Raji (cell line): ENCODE results near the gene SYMPK.

Experiments
- POLR2A ChIP-seq: IDR thresholded peaks from 2 replicates; pipeline ENCODE4 v1.6.1; 2011; ENCODE audit warnings: low read depth, low read length, control low read depth; ENCODE audit not compliant: insufficient read depth

SYMPK gene

DNA sequence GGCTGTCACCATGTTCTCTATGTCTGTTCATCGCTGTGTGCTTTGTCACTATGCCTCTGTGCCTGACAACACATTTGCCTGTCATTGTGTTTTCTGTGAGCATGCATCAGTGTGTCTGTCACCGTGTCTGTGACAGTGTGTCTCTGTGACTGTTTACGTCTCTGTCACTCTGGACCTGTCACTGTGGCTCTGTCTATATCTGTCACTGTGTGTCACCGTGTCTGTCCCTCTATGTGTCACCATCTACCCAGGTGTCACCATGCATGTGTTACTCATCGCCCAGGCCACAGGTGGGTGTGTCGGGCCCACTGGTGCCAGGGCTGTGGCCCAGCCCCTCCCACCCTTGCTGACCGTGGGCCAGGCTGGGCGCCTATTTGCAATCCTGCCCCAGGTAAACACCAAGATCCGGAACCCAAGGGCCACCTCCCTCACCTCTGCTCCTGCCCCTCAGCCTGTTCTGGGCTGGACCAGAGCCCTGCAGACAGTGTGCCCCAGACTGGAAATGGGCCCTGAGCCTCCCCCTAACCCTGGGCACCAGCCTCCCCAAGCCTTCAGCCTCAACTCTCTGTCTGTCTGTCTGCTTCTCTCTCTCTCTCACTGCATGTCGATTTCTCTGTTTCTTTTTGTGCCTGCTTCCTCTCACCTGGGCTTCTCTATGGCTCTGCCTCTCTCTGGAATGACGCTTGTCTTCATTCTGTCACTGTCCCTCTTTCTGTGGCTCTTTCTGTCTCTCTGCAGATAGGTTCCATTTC is 15.3 kb upstream of the SYMPK start:
- no peak for TF ChIP-seq POLR2A

GRCh38 chr19:45876411-45877197 is 13.7 kb upstream of the SYMPK start:
- TF ChIP-seq POLR2A, result no peak

GRCh38 chr19:45876161-45876410 is 13.1 kb upstream of the SYMPK start:
- TF ChIP-seq POLR2A, result no peak

DNA sequence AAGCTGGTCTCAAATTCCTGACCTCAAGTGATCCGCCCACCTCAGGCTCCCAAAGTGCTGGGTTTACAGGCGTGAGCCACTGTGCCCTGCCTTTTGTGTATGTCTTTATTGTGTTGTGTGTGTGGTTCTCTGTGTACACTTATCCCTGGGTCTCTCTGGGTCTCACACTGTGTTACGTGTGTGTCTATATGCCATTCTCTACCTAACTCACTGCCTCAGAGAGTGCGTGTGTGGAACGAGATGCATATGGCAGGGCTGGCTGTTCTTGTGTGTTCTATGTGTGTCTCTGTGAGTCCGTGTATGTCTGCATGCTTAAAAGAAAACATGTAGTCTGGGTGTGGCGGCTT is 11.6 kb upstream of the SYMPK start:
- no peak for TF ChIP-seq POLR2A

GRCh38 chr19:45873219-45873772 is 10.3 kb upstream of the SYMPK start:
- TF ChIP-seq POLR2A, result no peak

DNA sequence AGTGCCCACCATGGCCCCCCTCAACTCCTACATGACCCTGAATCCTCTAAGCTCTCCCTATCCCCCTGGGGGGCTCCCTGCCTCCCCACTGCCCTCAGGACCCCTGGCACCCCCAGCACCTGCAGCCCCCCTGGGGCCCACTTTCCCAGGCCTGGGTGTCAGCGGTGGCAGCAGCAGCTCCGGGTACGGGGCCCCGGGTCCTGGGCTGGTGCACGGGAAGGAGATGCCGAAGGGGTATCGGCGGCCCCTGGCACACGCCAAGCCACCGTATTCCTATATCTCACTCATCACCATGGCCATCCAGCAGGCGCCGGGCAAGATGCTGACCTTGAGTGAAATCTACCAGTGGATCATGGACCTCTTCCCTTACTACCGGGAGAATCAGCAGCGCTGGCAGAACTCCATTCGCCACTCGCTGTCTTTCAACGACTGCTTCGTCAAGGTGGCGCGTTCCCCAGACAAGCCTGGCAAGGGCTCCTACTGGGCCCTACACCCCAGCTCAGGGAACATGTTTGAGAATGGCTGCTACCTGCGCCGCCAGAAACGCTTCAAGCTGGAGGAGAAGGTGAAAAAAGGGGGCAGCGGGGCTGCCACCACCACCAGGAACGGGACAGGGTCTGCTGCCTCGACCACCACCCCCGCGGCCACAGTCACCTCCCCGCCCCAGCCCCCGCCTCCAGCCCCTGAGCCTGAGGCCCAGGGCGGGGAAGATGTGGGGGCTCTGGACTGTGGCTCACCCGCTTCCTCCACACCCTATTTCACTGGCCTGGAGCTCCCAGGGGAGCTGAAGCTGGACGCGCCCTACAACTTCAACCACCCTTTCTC is 9.4 kb upstream of the SYMPK start:
- no peak for TF ChIP-seq POLR2A

DNA sequence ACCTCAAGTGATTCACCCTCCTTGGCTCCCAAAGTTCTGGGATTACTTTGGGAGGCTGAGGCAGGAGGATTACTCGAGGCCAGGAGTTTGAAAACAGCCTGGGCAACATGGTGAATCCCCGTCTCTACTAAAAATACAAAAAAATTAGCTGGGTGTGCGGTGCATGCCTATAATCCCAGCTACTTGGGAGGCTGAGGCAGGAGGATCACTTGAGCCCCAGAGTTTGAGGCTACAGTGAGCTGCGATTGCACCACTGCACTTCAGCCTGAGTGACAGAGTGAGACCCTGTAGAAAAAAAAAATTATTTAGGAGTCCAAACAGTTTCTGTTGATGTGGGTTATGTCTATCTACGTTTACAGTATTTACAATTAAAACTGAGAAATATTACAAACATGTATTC is 7.9 kb upstream of the SYMPK start:
- no peak for TF ChIP-seq POLR2A

GRCh38 chr19:45866400-45867176 is 3.6 kb upstream of the SYMPK start:
- TF ChIP-seq POLR2A, result no peak

DNA sequence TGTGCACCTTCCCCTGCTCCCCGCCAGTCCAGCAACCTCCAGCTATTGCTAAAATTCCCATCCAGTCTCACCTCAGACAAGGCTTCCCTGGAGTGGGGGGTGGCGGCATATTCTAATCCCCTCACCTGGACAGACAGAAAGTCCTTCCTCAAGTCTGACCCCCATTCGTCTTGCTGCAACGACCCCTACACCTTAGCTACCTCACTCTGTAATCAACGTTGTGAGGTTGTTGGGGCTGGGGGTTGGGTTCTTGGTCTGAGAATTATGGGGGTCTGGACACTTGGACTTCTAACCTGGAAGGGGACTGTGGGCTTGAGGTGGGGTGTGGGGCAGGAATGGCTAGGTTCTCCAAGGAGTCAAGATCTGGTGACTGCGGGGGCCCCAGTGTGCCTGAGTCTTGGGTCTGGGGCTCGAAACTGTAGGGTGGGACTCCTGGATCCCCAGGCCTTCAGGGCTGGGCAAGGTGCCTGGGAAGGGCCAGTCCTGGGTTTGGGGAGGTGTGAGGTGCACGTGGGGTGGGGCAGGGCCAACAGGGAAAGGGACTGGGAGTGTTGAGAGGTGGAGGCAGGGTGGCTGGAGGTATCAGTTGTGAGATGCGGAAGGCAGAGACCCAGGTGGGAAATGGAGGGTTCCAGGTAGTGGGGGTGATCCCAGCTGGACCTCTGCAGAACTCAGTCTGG is 2.5 kb upstream of the SYMPK start:
- TF ChIP-seq POLR2A, result no peak

GRCh38 chr19:45864629-45865082 is 1.7 kb upstream of the SYMPK start:
- no peak for TF ChIP-seq POLR2A

DNA sequence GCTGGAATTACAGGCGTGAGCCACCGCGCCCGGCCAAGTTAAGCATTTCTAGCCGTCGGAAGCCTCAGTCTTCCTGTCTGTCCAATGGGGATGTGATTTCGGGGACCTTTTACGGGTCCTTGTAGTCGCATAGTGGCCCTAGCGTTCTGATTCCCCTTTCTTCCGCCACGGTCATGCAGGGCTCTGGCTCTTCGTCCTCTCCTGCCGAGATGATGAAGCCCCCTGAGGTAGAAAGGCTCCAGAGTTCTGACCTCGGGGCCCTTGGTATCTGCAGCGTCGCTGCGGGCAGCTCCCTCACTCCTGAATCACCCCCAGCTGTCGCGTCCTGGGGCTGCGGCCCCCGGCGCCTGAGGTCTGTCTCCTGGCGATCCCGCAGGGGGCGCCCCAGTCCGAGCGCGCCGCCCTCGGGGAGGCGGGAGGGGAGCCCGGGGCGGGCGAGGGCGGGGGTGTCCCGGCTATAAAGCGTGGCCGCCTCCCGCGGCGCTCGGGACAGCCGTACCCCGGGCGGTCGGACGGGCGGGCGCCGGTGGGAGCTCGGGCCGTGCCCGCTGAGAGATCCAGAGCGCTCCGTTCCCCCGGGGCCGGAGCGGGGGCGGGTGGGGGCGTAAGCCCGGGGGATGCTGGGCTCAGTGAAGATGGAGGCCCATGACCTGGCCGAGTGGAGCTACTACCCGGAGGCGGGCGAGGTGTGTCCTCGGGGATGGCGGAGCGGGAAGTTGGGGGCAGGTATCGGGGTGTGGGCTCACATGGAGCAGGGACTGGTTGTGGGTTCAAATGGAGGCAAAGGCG is 1.1 kb upstream of the SYMPK start, which contains the start of gene FOXA3:
Gene FOXA3 (plus strand): TSS at position 487 of the 789 bp plus-strand sequence. CDS start 131 bp downstream, at position 618.
- no peak for TF ChIP-seq POLR2A

DNA sequence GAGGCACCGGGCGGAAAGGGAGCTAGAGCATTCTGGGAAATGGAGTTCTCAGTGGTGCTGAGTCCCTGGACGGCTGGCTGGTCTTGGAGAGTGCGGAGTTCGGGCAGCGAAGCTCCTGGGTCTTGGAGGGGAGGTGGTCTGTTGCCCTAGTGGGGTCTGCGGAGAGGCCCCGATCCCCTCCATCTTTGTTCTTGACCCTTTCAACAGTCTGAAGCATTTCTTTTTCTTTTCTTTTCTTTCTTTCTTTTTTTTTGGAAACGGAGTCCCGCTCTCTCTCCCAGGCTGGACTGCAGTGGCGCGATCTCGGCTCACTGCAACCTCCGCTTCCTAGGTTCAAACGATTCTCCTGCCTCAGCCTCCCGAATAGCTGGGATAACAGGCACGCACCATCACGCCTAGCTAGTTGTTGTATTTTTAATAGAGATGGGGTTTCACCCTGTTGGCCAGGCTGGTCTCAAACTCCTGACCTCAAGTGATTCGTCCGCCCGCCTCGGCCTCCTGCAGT is 440 bp upstream of the SYMPK start:
- TF ChIP-seq POLR2A, result 0 out of 2 replicates have a peak, but pooled peaks have one; percentile 6

DNA sequence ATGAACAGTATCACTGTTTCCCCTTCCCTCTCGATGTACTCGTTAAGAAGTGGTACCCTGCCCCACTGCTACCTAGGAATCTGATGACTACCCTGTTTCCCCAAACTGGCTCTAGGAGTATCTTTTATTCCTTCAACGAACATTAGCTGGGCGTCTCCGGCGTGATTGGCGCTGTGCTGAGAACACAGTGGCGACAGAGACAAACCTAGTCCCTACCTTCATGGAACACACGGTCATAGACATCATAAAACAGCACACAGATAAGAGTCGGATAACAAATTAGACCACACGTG is 730 bp downstream of the SYMPK start:
- no peak for TF ChIP-seq POLR2A
